Naive B cell (primary cell): Measurements from ENCODE around the gene S100PBP. TPM values are rescaled to one million over a fixed set of nuclear protein-coding genes. Genes with fewer than 3 reads are reported as not detected.

Source experiments
- ATAC-seq, 2 donors: fragments of 150-1000 bp; cut with Tn5 transposase; 2 replicates each; pipeline ENCODE4 v1.10.0; 2021; ENCODE audit warnings: low read depth in 2 of 2, mild to moderate bottlenecking in 2 of 2, moderate library complexity in 2 of 2
- DNase-seq: peaks from one replicate; pipeline ENCODE4 v3.0.0; 2022
- H3K27ac Mint-ChIP-seq, 6 donors: one replicate each; pipeline ENCODE4 v1.8.0; 2020 to 2022; ENCODE audit warnings: mild to moderate bottlenecking in 6 of 6, mixed read lengths in 6 of 6, moderate library complexity in 5 of 6, inconsistent platforms in 2 of 6
- H3K27me3 Mint-ChIP-seq, 3 donors: one replicate each; pipeline ENCODE4 v1.8.0; 2021 to 2022; ENCODE audit warnings: mixed read lengths in 3 of 3, mild to moderate bottlenecking in 1 of 3
- H3K36me3 Mint-ChIP-seq, 2 donors: one replicate each; pipeline ENCODE4 v1.8.0; 2020 to 2022; ENCODE audit warnings: mixed read lengths in 2 of 2, inconsistent platforms in 1 of 2, mild to moderate bottlenecking in 1 of 2
- H3K4me1 Mint-ChIP-seq, 3 donors: one replicate each; pipeline ENCODE4 v1.8.0; 2020 to 2022; ENCODE audit warnings: mixed read lengths in 3 of 3, inconsistent platforms in 1 of 3, mild to moderate bottlenecking in 1 of 3, moderate library complexity in 1 of 3
- H3K4me3 Mint-ChIP-seq, 8 donors: one replicate each; pipeline ENCODE4 v1.8.0; 2020 to 2022; ENCODE audit warnings: mild to moderate bottlenecking in 8 of 8, mixed read lengths in 8 of 8, moderate library complexity in 8 of 8, inconsistent platforms in 2 of 8
- H3K9me3 Mint-ChIP-seq, 7 donors: one replicate each; pipeline ENCODE4 v1.8.0; 2020 to 2022; ENCODE audit warnings: mixed read lengths in 7 of 7, mild to moderate bottlenecking in 5 of 7, inconsistent platforms in 2 of 7, moderate library complexity in 1 of 7
- polyA plus RNA-seq, 6 donors: library from polyadenylated mRNA; unstranded; fragments of 300-500 nt; fragmentation: Illumina TruSeq; gene quantifications; one replicate each; pipeline ENCODE4 v1.2.3, GENCODE V29; 2021; ENCODE audit warnings: low read depth in 6 of 6

The S100PBP gene
- polyA plus RNA-seq, 6 donors from 2014 or later = 3.6 to 24.5 (median 16.3) TPM

DNA sequence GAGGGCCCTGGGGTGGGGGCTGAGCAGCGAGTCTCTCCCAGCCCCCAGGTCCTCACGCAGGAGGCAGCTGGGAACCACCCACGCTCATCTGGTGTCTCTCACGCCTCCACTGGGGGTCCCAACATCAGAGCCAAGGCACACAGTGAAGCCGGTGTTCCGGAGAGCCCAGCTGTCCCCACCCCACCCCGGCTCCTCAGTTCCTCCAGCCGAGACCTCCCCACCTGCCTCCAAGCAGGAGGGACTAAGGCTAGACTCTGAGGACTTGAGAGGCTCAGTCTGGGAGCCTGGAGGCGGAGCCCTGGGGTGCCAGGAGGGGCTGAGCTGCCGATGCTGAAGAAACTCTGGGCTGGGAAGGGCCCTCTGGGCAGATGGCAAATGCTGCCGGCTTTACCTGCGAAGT is 67.3 kb downstream of the S100PBP start:
- ATAC-seq (no peak), DNase-seq (no peak)
- Mint-ChIP-seq H3K36me3 (peaks cover 0 to 8% of the 10 kb centered on the region in 2 donors), H3K27ac (no peak overlapping the region), H3K27me3 (peaks cover 42 to 82% (median 78%) of the 10 kb centered on the region in 3 donors), H3K4me3 (no peak overlapping the region), H3K9me3 (no peaks in the 10 kb centered on the region), H3K4me1 (peaks cover 10 to 20% (median 15%) of the 10 kb centered on the region in 3 donors)

- DNase-seq = no peak
- Mint-ChIP-seq H3K4me3 (peak overlapping the region in 3 of 8 donors; percentile 14 to 79 (median 59)), H3K9me3 (no peaks in the 10 kb centered on the region), H3K27ac (no peak overlapping the region), H3K27me3 (peaks cover 49 to 89% (median 86%) of the 10 kb centered on the region in 3 donors), H3K36me3 (peaks cover 0 to 8% of the 10 kb centered on the region in 2 donors), H3K4me1 (peaks cover 10 to 20% (median 15%) of the 10 kb centered on the region in 3 donors)
- no peak for ATAC-seq
Measured at GRCh38 chr1:32885676-32886003, 68.2 kb downstream of the S100PBP start.

DNA sequence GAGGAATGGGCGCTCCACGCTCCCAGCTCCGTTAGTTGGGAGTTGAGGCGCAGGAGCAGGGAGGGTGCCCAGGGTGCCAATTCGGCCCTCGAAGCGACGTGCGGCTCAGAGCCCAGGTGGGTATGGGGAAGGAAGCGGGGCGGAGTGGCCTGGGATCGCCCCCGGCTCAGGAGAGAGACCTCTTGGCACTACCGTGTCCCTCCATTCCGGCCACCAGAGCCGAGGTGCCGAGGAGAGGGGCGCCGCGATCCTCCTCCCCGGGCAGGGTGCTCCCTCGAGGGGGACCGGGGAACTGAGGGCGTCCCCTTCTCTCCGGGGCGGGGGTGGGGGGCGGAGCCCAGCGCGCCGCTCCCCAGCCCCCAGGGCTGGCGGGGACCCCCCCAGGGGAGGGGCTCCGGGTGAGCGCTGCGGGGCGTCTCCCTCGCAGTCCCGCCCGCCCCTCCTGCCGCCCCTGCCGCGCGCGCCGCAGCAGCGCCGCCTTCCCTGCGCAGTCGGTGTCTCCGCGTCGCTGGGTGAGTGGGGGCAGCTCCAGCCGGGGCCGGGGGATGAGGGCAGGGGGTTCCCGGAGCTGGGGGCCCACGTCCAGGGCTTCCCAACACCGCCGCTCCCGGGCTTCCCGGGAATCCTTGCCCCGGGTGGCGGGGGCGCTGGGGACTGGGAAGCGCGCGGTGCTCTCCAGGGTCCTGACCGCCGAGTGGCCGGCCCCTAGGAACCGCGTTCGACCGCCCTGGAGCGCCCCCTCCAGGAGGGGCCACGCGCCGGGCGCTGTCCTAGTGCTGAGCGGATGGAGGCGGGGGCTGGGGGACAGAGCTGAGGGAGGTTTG is 68.8 kb downstream of the S100PBP start, which contains the start of gene HPCA:
HPCA (plus strand) TSS at position 488 of the 824 bp plus-strand sequence. CDS start 2,408 bp downstream, outside the sequence.
- DNase-seq = no peak
- Mint-ChIP-seq H3K9me3 (no peaks in the 10 kb centered on the region), H3K27ac (no peak within 1 kb of the TSS), H3K4me1 (peaks cover 10 to 20% (median 15%) of the 10 kb centered on the region in 3 donors), H3K27me3 (peaks cover 48 to 89% (median 86%) of the 10 kb centered on the region in 3 donors), H3K4me3 (peak within 1 kb of the TSS in 3 of 8 donors; percentile 14 to 79 (median 59)), H3K36me3 (peaks cover 0 to 8% of the 10 kb centered on the region in 2 donors)
- peak; percentile 64 to 67 for ATAC-seq

- H3K27me3 Mint-ChIP-seq = peaks cover 50 to 91% (median 86%) of the 10 kb centered on the region in 3 donors
- H3K36me3 Mint-ChIP-seq = peaks cover 0 to 10% of the 10 kb centered on the region in 2 donors
- no peak overlapping the region for H3K27ac Mint-ChIP-seq
- ATAC-seq (no peak), DNase-seq (no peak)
- H3K4me1 Mint-ChIP-seq = peaks cover 11 to 21% (median 15%) of the 10 kb centered on the region in 3 donors
- H3K9me3 Mint-ChIP-seq = no peaks in the 10 kb centered on the region
- H3K4me3 Mint-ChIP-seq = peak overlapping the region in 1 of 8 donors; percentile 12
Measured at GRCh38 chr1:32886828-32887414, 69.5 kb downstream of the S100PBP start.

- DNase-seq (no peak), ATAC-seq (no peak)
- Mint-ChIP-seq H3K4me3 (peak overlapping the region in 4 of 8 donors; percentile 3 to 25 (median 17)), H3K9me3 (peaks cover 0 to 6% (median 3%) of the 10 kb centered on the region in 7 donors), H3K36me3 (peaks cover 0 to 17% of the 10 kb centered on the region in 2 donors), H3K4me1 (peaks cover 18 to 28% (median 21%) of the 10 kb centered on the region in 3 donors), H3K27me3 (peaks cover 57 to 92% (median 92%) of the 10 kb centered on the region in 3 donors), H3K27ac (no peak overlapping the region)
Measured at GRCh38 chr1:32887623-32888022, 70.2 kb downstream of the S100PBP start.

DNA sequence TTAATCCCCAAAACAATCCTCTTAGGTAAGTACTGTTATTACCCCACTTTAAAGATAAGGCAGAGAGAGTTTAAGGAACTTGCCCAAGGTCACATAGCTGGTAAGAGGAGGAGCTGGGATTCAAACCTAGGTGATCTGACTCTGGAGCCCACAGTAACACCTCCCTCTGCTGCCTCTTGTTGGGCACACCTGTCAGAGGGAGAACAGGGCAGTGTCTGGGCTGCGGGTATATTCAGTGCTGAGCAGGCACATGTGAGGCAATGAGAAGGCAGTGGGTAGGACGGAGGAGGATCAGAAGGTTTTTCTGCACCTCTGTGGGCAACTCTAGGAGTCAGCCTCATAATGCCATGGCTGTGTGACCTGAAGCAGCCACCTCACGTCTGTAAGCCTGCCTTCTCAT is 70.7 kb downstream of the S100PBP start:
- peaks cover 0 to 18% of the 10 kb centered on the region in 2 donors for H3K36me3 Mint-ChIP-seq
- peaks cover 20 to 31% (median 22%) of the 10 kb centered on the region in 3 donors for H3K4me1 Mint-ChIP-seq
- H3K4me3 Mint-ChIP-seq = no peak overlapping the region
- H3K27me3 Mint-ChIP-seq = peaks cover 59 to 97% (median 96%) of the 10 kb centered on the region in 3 donors
- peaks cover 0 to 6% (median 3%) of the 10 kb centered on the region in 7 donors for H3K9me3 Mint-ChIP-seq
- DNase-seq = no peak
- H3K27ac Mint-ChIP-seq = no peak overlapping the region
- no peak for ATAC-seq

- Mint-ChIP-seq H3K9me3 (peaks cover 0 to 6% (median 3%) of the 10 kb centered on the region in 7 donors), H3K4me1 (peaks cover 21 to 37% (median 26%) of the 10 kb centered on the region in 3 donors), H3K27me3 (peaks cover 52 to 98% (median 96%) of the 10 kb centered on the region in 3 donors), H3K27ac (no peak overlapping the region), H3K4me3 (no peak overlapping the region), H3K36me3 (peaks cover 0 to 18% of the 10 kb centered on the region in 2 donors)
- ATAC-seq = no peak
- no peak for DNase-seq
Measured at GRCh38 chr1:32888677-32889420, 71.4 kb downstream of the S100PBP start.

DNA sequence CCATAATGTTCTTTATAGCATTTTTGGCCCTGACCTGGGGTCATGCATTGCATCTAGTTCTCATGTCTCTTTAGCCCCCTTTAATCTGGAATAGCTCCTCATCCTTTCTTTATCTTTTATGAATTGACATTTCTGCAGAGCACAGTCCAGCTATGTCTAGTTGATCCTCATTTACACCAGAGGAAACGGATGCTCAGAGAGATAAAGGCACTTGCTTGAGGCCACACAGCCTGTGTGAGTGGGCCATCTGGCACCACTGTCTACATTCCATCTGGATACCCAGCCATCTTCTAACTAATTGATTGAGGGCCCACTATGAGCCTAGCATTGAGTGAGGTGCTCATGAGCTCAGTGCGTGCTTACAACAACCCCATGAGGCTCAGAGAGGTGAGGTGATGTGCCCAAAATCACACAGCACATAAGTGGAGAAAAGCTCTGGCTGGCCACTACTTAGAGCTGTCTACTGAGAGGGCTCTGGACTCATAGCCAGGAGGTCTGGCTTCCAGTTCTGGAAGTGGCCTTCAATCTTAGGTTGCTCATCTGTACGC is 72.4 kb downstream of the S100PBP start:
- H3K9me3 Mint-ChIP-seq = peaks cover 0 to 6% (median 3%) of the 10 kb centered on the region in 7 donors
- H3K4me3 Mint-ChIP-seq = peak overlapping the region in 1 of 8 donors; percentile 13
- peaks cover 0 to 18% of the 10 kb centered on the region in 2 donors for H3K36me3 Mint-ChIP-seq
- peaks cover 22 to 37% (median 28%) of the 10 kb centered on the region in 3 donors for H3K4me1 Mint-ChIP-seq
- H3K27ac Mint-ChIP-seq = no peak overlapping the region
- H3K27me3 Mint-ChIP-seq = peaks cover 51 to 93% (median 89%) of the 10 kb centered on the region in 3 donors
- no peak for DNase-seq
- no peak for ATAC-seq

GRCh38 chr1:32890516-32891240 is 73.2 kb downstream of the S100PBP start:
- peaks cover 0 to 6% (median 3%) of the 10 kb centered on the region in 7 donors for H3K9me3 Mint-ChIP-seq
- H3K4me1 Mint-ChIP-seq = peaks cover 14 to 30% (median 23%) of the 10 kb centered on the region in 3 donors
- DNase-seq (no peak), ATAC-seq (no peak)
- H3K36me3 Mint-ChIP-seq = peaks cover 0 to 12% of the 10 kb centered on the region in 2 donors
- peaks cover 44 to 93% (median 83%) of the 10 kb centered on the region in 3 donors for H3K27me3 Mint-ChIP-seq
- H3K4me3 Mint-ChIP-seq = peak overlapping the region in 2 of 8 donors; percentile 37 to 77
- peak overlapping the region in 1 of 6 donors; percentile 17 for H3K27ac Mint-ChIP-seq

GRCh38 chr1:32891241-32891570 is 73.8 kb downstream of the S100PBP start:
- Mint-ChIP-seq H3K36me3 (peaks cover 0 to 10% of the 10 kb centered on the region in 2 donors), H3K27ac (no peak overlapping the region), H3K4me3 (peak overlapping the region in 1 of 8 donors; percentile 37), H3K27me3 (peaks cover 48 to 94% (median 83%) of the 10 kb centered on the region in 3 donors), H3K4me1 (peaks cover 14 to 27% (median 20%) of the 10 kb centered on the region in 3 donors), H3K9me3 (peaks cover 0 to 6% (median 3%) of the 10 kb centered on the region in 7 donors)
- no peak for ATAC-seq
- no peak for DNase-seq

- H3K4me1 Mint-ChIP-seq = peaks cover 14 to 27% (median 20%) of the 10 kb centered on the region in 3 donors
- ATAC-seq = no peak
- peak overlapping the region in 1 of 6 donors; percentile 12 for H3K27ac Mint-ChIP-seq
- no peak for DNase-seq
- peak overlapping the region in 5 of 8 donors; percentile 9 to 79 (median 69) for H3K4me3 Mint-ChIP-seq
- peaks cover 0 to 6% (median 3%) of the 10 kb centered on the region in 7 donors for H3K9me3 Mint-ChIP-seq
- peaks cover 52 to 97% (median 86%) of the 10 kb centered on the region in 3 donors for H3K27me3 Mint-ChIP-seq
- peaks cover 0 to 10% of the 10 kb centered on the region in 2 donors for H3K36me3 Mint-ChIP-seq
Measured at GRCh38 chr1:32891630-32892029, 74.2 kb downstream of the S100PBP start.
